ENCODE data around the gene MAPK8. TPM values are rescaled to one million over a fixed set of nuclear protein-coding genes. Genes with fewer than 3 reads are reported as not detected.

Gene MAPK8
- total RNA-seq, 1 experiment from 2014 or later = 37.9 TPM

- no peak for DNase-seq (ENCODE audit: low read depth)
These were observed 13.9 kb upstream of the MAPK8 start for GRCh38 chr10:48292616-48293015.

- no peak for DNase-seq (ENCODE audit: low read depth)
These were observed 12.0 kb upstream of the MAPK8 start for GRCh38 chr10:48294431-48294830.

- no peak for DNase-seq (ENCODE audit: low read depth)
These were observed 9.8 kb upstream of the MAPK8 start for GRCh38 chr10:48296576-48297098.

- no peak for DNase-seq (ENCODE audit: low read depth)
These were observed 7.4 kb upstream of the MAPK8 start for GRCh38 chr10:48299066-48299465.

- DNase-seq (ENCODE audit: low read depth) = no peak
These were observed 6.8 kb upstream of the MAPK8 start for GRCh38 chr10:48299692-48300091.

- no peak for DNase-seq (ENCODE audit: low read depth)
These were observed 5.9 kb upstream of the MAPK8 start for GRCh38 chr10:48300556-48300955.

- no peak for DNase-seq (ENCODE audit: low read depth)
These were observed 3.7 kb upstream of the MAPK8 start for GRCh38 chr10:48302515-48303476.

GRCh38 chr10:48305905-48306264, 592 bp upstream of the MAPK8 start:
- DNase-seq (ENCODE audit: low read depth) = no peak

- DNase-seq (ENCODE audit: low read depth) = peak; percentile 44
These were observed 613 bp downstream of the MAPK8 start for GRCh38 chr10:48306870-48307710.

GRCh38 chr10:48307711-48308018, 1.2 kb downstream of the MAPK8 start:
- no peak for DNase-seq (ENCODE audit: low read depth)

- DNase-seq (ENCODE audit: low read depth) = peak; percentile 39
These were observed 3.3 kb downstream of the MAPK8 start for GRCh38 chr10:48309711-48310226.

GRCh38 chr10:48314107-48314506, 7.6 kb downstream of the MAPK8 start:
- DNase-seq (ENCODE audit: low read depth) = no peak

- no peak for DNase-seq (ENCODE audit: low read depth)
These were observed 9.8 kb downstream of the MAPK8 start for GRCh38 chr10:48316236-48316635.

GRCh38 chr10:48317321-48317990, 11.0 kb downstream of the MAPK8 start:
- no peak for DNase-seq (ENCODE audit: low read depth)

- DNase-seq (ENCODE audit: low read depth) = no peak
These were observed 15.5 kb downstream of the MAPK8 start for GRCh38 chr10:48322017-48322416.

- DNase-seq (ENCODE audit: low read depth) = no peak
These were observed 18.1 kb downstream of the MAPK8 start for GRCh38 chr10:48324580-48324979.

- DNase-seq (ENCODE audit: low read depth) = no peak
These were observed 23.8 kb downstream of the MAPK8 start for GRCh38 chr10:48330269-48330668.

- no peak for DNase-seq (ENCODE audit: low read depth)
These were observed 25.0 kb downstream of the MAPK8 start for GRCh38 chr10:48331436-48331835.

- no peak for DNase-seq (ENCODE audit: low read depth)
These were observed 25.8 kb downstream of the MAPK8 start for GRCh38 chr10:48332166-48332870.

GRCh38 chr10:48332871-48333216, 26.4 kb downstream of the MAPK8 start:
- no peak for DNase-seq (ENCODE audit: low read depth)

GRCh38 chr10:48333856-48334255, 27.4 kb downstream of the MAPK8 start:
- DNase-seq (ENCODE audit: low read depth) = peak; percentile 19

Measured in Daoy (cell line).